Omental fat pad (tissue), 4 donors: ENCODE results near the gene PID1. TPM values are rescaled to one million over a fixed set of nuclear protein-coding genes. Genes with fewer than 3 reads are reported as not detected.

ENCODE experiments used
- ATAC-seq: fragments of 150-250 bp; one replicate; pipeline ENCODE4 v1.9.1; 2016; ENCODE audit warnings: mild to moderate bottlenecking, moderate library complexity; ENCODE audit not compliant: low FRiP score
- DNase-seq: peaks from one replicate; pipeline ENCODE4 v3.0.0-alpha.2; 2019; ENCODE audit warnings: low spot score
- total RNA-seq, 4 donors: library from RNA; depleted of rRNA; stranded (reverse); fragments of >200 nt; gene quantifications; one replicate each; pipeline ENCODE4 v1.1.0, GENCODE V29; 2016
- TF ChIP-seq, protein P1 (sequence below), 3 donors: fragments of 450-650 bp; IDR thresholded peaks; one replicate each; pipeline ENCODE4 v1.5.1; 2016 to 2017; ENCODE audit warnings: antibody characterized with exemption in 3 of 3, mild to moderate bottlenecking in 3 of 3, moderate library complexity in 2 of 3

The PID1 gene
- total RNA-seq, 4 donors from 2014 or later = 20.7 to 98.7 (median 59.1) TPM

DNA sequence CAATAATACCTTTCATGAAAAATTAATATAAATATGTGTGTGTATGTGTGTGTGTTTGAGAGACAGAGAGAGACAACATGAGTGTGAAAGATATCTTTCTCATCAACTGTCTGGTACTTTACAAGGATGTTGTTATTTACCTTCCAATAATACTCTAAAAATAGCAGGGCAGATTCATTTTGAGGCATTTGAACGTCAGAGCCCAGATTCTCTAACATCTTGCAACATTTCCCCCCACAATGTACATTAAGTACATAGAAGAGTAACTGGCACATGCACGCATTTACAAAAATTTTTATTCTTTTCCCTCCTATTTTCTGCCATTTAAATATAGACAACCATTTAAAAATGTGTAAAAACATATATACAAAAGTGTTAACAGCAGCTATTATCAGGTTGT, 100.9 kb downstream of the PID1 start:
- DNase-seq (no peak), ATAC-seq (no peak)
- TF ChIP-seq, protein P1, sequence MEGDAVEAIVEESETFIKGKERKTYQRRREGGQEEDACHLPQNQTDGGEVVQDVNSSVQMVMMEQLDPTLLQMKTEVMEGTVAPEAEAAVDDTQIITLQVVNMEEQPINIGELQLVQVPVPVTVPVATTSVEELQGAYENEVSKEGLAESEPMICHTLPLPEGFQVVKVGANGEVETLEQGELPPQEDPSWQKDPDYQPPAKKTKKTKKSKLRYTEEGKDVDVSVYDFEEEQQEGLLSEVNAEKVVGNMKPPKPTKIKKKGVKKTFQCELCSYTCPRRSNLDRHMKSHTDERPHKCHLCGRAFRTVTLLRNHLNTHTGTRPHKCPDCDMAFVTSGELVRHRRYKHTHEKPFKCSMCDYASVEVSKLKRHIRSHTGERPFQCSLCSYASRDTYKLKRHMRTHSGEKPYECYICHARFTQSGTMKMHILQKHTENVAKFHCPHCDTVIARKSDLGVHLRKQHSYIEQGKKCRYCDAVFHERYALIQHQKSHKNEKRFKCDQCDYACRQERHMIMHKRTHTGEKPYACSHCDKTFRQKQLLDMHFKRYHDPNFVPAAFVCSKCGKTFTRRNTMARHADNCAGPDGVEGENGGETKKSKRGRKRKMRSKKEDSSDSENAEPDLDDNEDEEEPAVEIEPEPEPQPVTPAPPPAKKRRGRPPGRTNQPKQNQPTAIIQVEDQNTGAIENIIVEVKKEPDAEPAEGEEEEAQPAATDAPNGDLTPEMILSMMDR (IDR thresholded peaks at IDR 0.05) = no peak

DNA sequence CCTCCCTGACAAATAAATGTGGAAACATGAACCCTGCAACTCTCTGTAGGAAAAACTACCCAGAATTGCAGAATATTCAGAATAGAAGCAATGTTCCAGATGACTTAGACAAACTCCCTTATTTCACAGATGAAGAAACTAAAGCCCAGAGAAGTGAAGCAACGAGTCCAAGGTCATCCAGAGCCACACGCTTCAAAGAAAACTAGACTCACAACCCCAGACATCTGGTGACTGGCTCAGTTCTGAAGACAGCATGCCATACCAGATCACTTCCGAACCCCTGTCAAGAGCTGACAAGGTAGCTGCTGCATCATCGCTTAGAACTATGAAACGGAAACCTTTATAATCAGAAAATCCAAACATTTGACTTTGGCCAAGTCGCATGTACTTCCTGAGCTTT, 101.3 kb downstream of the PID1 start:
- ATAC-seq (no peak), DNase-seq (no peak)
- TF ChIP-seq, protein P1 (IDR thresholded peaks at IDR 0.05) = no peak

DNA sequence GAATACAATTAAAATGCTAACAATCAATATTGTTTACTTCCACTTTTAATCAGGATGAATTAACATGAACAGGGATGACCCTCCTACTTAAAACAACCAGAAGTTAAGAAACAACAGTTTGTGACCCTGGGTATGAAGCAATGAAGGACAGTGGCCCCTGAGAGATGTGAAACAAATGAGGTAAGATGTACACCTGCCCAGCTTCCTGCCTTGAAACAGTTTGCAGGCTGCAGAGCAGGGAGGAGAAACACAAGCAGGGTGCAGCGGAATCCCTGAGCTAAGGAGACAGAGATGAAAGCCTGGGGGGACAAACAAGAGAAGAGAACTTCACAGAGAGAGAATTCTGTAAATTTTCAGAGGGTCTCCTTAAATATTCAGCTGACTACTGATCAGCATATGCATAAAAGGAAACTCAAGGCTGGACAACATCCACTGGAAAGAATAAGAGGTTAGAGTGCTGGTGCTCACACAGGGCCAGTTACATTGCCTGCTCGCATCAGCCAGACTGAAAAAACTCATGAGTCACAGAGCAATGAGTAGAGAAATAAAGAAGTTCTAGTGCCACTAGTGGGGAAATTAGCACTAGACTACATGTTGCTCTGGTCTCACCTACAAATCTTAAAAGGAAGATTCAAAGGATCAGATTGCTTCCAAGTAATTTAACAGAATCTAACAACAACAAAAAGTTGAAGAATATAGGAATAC, 106.4 kb downstream of the PID1 start:
- DNase-seq (no peak), ATAC-seq (no peak)
- TF ChIP-seq, protein P1 (IDR thresholded peaks at IDR 0.05) = no peak

GRCh38 chr2:229163893-229164292, 107.2 kb downstream of the PID1 start:
- TF ChIP-seq, protein P1 (IDR thresholded peaks at IDR 0.05) = no peak
- DNase-seq (no peak), ATAC-seq (no peak)

DNA sequence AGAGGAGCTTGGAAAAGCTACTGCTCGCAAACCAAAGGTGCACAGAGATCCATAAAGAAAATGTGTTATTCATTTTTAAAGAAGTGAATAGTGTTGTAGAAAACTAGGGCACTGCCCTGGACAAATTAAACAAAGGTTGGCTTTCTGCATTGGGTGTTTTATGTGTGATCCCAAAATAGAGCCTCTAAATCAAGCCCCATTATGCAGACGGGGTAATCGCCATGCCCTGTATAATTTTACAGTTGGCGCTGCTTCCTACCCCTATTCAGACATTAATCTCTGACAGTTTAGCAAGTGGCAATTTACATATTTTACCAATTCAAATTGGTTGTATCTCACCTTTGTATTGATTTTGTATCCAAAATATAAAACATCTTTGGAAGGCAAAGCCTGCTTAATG, 109.1 kb downstream of the PID1 start:
- ATAC-seq = no peak
- no peak for DNase-seq
- TF ChIP-seq, protein P1 (IDR thresholded peaks at IDR 0.05) = no peak

DNA sequence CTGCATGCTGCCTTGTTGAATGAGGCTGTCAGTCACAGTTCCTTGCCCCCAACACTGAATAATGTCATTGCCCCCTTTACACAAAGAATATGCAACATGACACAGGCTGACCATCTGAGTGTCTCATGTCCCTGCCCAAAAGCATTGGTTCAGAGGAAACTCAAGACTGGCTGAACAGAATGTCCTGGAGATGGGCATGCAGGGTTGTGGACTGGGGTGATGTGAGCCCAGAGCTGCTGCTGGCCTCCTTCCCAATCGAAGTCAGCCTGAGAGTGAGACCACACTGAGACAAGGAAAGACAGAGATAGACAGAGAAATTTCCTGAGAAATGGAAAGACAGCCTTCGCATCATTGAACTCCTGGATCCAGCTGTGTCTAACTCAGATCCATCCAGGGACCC, 110.1 kb downstream of the PID1 start:
- TF ChIP-seq, protein P1 (IDR thresholded peaks at IDR 0.05) = no peak
- no peak for DNase-seq
- no peak for ATAC-seq

GRCh38 chr2:229160180-229160579, 110.9 kb downstream of the PID1 start:
- TF ChIP-seq, protein P1 (IDR thresholded peaks at IDR 0.05) = no peak
- ATAC-seq = no peak

More at GRCh38 chr2:229160180-229160579, 110.9 kb downstream of the PID1 start:
- no peak for DNase-seq
